Adrenal gland (tissue), 12 donors: ENCODE data around the gene SERAC1. TPM values are rescaled to one million over a fixed set of nuclear protein-coding genes. Genes with fewer than 3 reads are reported as not detected.
"Not testable (repeated sequence)": the region's sequence is repeated elsewhere in the genome, so short reads cannot be mapped to it uniquely, and the experiment has no call there.

Experiments
- DNase-seq, 7 donors: peaks; one replicate each; pipeline ENCODE4 v3.0.0-alpha.2; 2019 to 2020
- H3K27ac ChIP-seq, 5 donors: fragments of 200-600 bp; sonication (generic) in 4 of 5; 1 replicate in 3 of 5; 2 replicates in 2 of 5; pipeline versions ENCODE4 v1.5.1 to v1.8.0; 2016 to 2020; ENCODE audit warnings: mild to moderate bottlenecking in 1 of 5
- H3K27me3 ChIP-seq: fragments of 200-600 bp; 2 replicates; pipeline ENCODE4 v1.8.0; 2021
- H3K36me3 ChIP-seq, 2 donors: fragments of 200-600 bp; replicated peaks in 1 of 2; 1 replicate in 1 of 2; 2 replicates in 1 of 2; pipeline versions ENCODE4 v1.5.1 to v1.8.0; 2018 to 2022
- H3K4me1 ChIP-seq, 2 donors: fragments of 200-600 bp; replicated peaks in 1 of 2; 1 replicate in 1 of 2; 2 replicates in 1 of 2; pipeline versions ENCODE4 v1.5.1 to v1.8.0; 2018 to 2021
- H3K4me3 ChIP-seq, 4 donors: fragments of 200-600 bp; sonication (generic) in 3 of 4; one replicate each; pipeline ENCODE4 v1.5.1; 2016 to 2018
- H3K9me3 ChIP-seq, 3 donors: fragments of 200-600 bp; sonication (generic) in 1 of 3; replicated peaks in 1 of 3; 1 replicate in 2 of 3; 2 replicates in 1 of 3; pipeline versions ENCODE4 v1.5.1 to v1.8.0; 2016 to 2021
- CTCF ChIP-seq, 6 experiments: fragments of 450-650 bp in 4 of 6; fragments of 200-600 bp in 2 of 6; sonication (generic) in 1 of 6; IDR thresholded peaks; 1 replicate in 5 of 6; 2 replicates in 1 of 6; pipeline versions ENCODE4 v1.5.1 to v1.8.0; 2016 to 2021; ENCODE audit warnings: antibody characterized with exemption in 6 of 6, mild to moderate bottlenecking in 2 of 6, moderate library complexity in 1 of 6
- POLR2A ChIP-seq, 2 donors: fragments of 450-650 bp; IDR thresholded peaks; one replicate each; pipeline ENCODE4 v1.6.1; 2017; ENCODE audit warnings: antibody characterized with exemption in 2 of 2, mild to moderate bottlenecking in 2 of 2, moderate library complexity in 1 of 2
- WGBS, 4 donors: extraction: QIAGEN DNeasy Blood & Tissue Kit in 2 of 4; methylation state at CpG; one replicate each; pipeline versions ENCODE4 v1.1.5 to v1.1.7; 2013 to 2017; 5-methylcytosine and 5-hydroxymethylcytosine counted together
- intact Hi-C, 2 donors: fragments of 100-400 bp; cut with DNase I; formaldehyde crosslinking; loops; one replicate each; pipeline versions ENCODE4 v1.14.1 to v1.15.0; 2022 to 2023
- polyA plus RNA-seq, 3 donors: library from polyadenylated mRNA; stranded (reverse); fragments of 200-250 nt in 2 of 3; fragments of 350-450 nt in 1 of 3; fragmentation: Illumina TruSeq in 1 of 3; extraction: RNeasy Lipid Tissue Mini Kit (QIAGEN cat#74804) in 1 of 3; gene quantifications; one replicate each; pipeline ENCODE4 v1.2.3, GENCODE V29; 2013 to 2014
- total RNA-seq, 9 donors: library from RNA; depleted of rRNA in 4 of 9; stranded (reverse); fragments of >200 nt in 4 of 9; fragments of 120-200 nt in 1 of 9; fragmentation: NEBNext Ultra II Directional in 1 of 9; extraction: Animal tissue kit (Norgen Biotek cat#: 25700) in 1 of 9; gene quantifications; one replicate each; pipeline versions ENCODE4 v1.1.0 to v1.2.4, GENCODE V29; 2013 to 2023
- donor health status: healthy with polysubstance abuse.
- donor health status: Bipolar disorder and iron deficiency.
- donor health status: DM: yes; HTN: yes; CAD: no.
- donor health status: DM: no; HTN: no; CAD: no.
- donor health status: DM: no; HTN: no; CAD: no.
- donor health status: DM: yes; HTN: yes; CAD: no.

SERAC1 gene
- total and polyA plus RNA-seq, 12 donors: 5.0 to 20.0 (median 17.1) TPM

DNA sequence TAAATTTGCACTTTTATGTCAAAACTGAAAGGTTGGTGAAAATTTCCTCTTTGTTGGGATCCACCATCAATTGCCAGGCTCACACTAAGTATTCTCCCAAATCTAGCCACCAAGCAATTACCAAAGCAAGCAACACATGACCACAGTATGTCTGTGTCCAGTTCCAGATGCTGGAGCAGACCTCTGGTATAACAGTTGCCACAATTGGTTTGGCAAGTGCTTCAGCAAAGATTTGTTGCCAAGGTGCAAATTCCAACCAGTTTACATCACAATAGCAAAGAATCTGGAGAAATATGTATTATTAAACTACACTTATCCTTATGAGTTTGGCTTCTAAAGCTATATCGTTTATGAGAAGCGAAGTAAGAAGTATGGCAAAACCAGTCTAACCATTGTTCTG, 6.5 kb upstream of the SERAC1 start:
- Histone ChIP-seq H3K4me3 (no peak overlapping the region), H3K4me1 (peaks cover 7 to 12% of the 10 kb centered on the region in 2 donors), H3K27me3 (no peaks in the 10 kb centered on the region), H3K9me3 (no peaks in the 10 kb centered on the region), H3K36me3 (peaks cover 0 to 6% of the 10 kb centered on the region in 2 donors), H3K27ac (no peak overlapping the region)
- TF ChIP-seq CTCF (IDR thresholded peaks at IDR 0.05) (no peak), POLR2A (IDR thresholded peaks at IDR 0.05) (no peak)
- peak in 4 of 7 donors; percentile 39 to 60 (median 50) for DNase-seq
- WGBS, 4 donors: 84 to 87% (median 86%) methylated on average over 2 of the region's 2 CpGs
- intact Hi-C loops: no loop called here

DNA sequence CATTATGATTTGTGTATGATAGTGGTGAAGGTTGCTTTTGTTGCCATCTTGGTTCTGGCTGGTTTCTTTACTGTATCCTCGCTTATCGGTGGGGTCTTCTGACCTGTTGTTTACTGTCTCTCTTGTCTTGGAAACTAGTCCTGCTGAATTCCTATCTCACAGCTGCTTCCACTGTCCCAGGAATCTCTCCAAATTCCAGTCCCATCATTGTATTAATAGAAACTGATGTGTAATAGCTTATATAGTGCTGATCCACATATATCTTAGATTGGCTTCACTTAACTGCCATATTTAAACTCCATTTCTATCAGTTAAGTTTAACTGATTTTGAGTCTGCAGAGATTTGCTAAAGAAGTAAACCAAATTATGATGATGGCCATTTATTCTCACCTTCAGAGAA, 6.0 kb upstream of the SERAC1 start:
- no peaks in the 10 kb centered on the region for H3K9me3 ChIP-seq
- intact Hi-C loops: no loop called here
- no peak for TF ChIP-seq POLR2A (IDR thresholded peaks at IDR 0.05)
- TF ChIP-seq CTCF (IDR thresholded peaks at IDR 0.05): no peak
- no peak overlapping the region for H3K4me3 ChIP-seq
- DNase-seq: no peak
- no peaks in the 10 kb centered on the region for H3K27me3 ChIP-seq
- no peak overlapping the region for H3K27ac ChIP-seq
- H3K36me3 ChIP-seq: peaks cover 0 to 6% of the 10 kb centered on the region in 2 donors
- WGBS, 4 donors: 83 to 97% (median 89%) methylated on average over 2 of the region's 2 CpGs
- H3K4me1 ChIP-seq: peaks cover 7 to 12% of the 10 kb centered on the region in 2 donors

DNA sequence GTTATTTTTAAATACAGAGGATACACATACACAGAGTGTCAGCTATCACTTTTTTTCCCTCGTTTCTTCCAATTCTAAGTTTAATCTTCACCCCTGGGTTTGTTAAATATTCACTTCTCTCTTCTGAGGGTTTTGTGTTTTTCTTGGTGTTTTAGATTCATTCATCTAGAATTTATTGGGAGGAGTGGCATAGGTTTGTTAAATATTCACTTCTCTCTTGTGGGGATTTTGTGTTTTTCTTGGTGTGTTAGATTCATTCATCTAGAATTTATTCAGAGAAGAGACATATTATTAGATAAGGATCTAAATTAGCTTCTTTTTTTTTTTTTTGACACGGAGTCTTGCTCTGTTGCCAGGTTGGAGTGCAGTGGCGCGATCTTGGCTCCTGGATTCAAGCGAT, 3.9 kb upstream of the SERAC1 start:
- no peak overlapping the region for H3K4me3 ChIP-seq
- TF ChIP-seq CTCF (IDR thresholded peaks at IDR 0.05) (no peak), POLR2A (IDR thresholded peaks at IDR 0.05) (no peak)
- intact Hi-C loops: no loop called here
- peaks cover 11 to 14% of the 10 kb centered on the region in 2 donors for H3K4me1 ChIP-seq
- H3K27me3 ChIP-seq: no peaks in the 10 kb centered on the region
- no peak for DNase-seq
- no peaks in the 10 kb centered on the region for H3K9me3 ChIP-seq
- 93 to 99% (median 96%) methylated on average over 5 of the region's 5 CpGs for WGBS, 4 donors
- peaks cover 0 to 6% of the 10 kb centered on the region in 2 donors for H3K36me3 ChIP-seq
- H3K27ac ChIP-seq: no peak overlapping the region

DNA sequence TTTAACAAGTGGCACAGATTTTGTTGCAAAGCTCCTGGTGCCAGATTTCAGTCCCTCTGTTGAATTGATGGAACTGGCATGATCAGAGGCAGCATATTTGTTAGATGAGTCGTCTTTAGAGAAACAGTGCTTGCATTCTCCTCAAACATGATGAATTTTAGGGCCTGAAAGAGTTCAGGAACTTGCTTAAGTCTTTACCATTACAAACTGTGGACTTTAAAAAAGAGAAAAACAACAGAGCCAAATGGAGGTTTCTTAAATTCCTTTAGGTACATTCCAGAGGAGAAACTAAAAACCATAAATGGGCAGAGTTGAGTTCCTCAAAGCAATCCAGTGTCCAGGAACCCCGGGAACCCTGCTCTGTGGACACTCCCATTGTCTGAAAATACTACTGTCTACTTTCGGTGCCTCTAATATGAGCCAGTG, 2.6 kb upstream of the SERAC1 start:
- Histone ChIP-seq H3K4me1 (peaks cover 16 to 20% of the 10 kb centered on the region in 2 donors), H3K9me3 (no peaks in the 10 kb centered on the region), H3K36me3 (peaks cover 0 to 1% of the 10 kb centered on the region in 2 donors), H3K27ac (peak overlapping the region in 4 of 5 donors; percentile 4 to 45 (median 26)), H3K27me3 (no peaks in the 10 kb centered on the region), H3K4me3 (no peak overlapping the region)
- intact Hi-C loops: no loop called here
- peak in 4 of 7 donors; percentile 27 to 58 (median 50) for DNase-seq
- no peak for TF ChIP-seq CTCF (IDR thresholded peaks at IDR 0.05)
- TF ChIP-seq POLR2A (IDR thresholded peaks at IDR 0.05): no peak
- 48 to 67% (median 55%) methylated on average over 3 of the region's 3 CpGs for WGBS, 4 donors

DNA sequence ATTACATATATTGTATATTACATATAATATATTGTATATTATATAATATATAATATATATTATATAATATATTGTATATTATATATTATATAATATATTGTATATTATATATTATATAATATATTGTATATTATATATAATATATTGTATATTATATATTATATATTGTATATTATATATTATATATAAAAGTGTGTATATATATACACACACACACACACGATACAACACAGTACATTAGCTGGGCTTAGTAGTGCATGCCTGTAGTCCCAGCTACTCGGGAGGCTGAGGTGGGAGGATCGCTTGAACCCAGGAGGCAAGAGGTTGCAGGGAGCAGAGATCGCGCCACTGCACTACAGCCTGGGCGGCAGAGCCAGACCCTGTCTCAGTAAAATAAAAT, 1.6 kb upstream of the SERAC1 start:
- H3K4me3 ChIP-seq, H3K9me3 ChIP-seq, H3K36me3 ChIP-seq, H3K27me3 ChIP-seq, DNase-seq, intact Hi-C loops: not testable (repeated sequence)
- WGBS, 4 donors: 93 to 97% (median 96%) methylated on average over 6 of the region's 6 CpGs
- Histone ChIP-seq H3K4me1 (peaks cover 16 to 19% of the 10 kb centered on the region in 2 donors), H3K27ac (peak overlapping the region in 1 of 5 donors; percentile 14)
